Astrocyte (in vitro differentiated cells and primary cell): ENCODE data around the gene CENPX. TPM values are rescaled to one million over a fixed set of nuclear protein-coding genes. Genes with fewer than 3 reads are reported as not detected.

Experiments used
- DNase-seq: peaks from one replicate; pipeline ENCODE4 v3.0.0-alpha.2; 2010; ENCODE audit warnings: low read depth
- FAIRE-seq: peaks from 2 replicates; lab custom pipeline; 2011; peaks lifted over from hg19 to GRCh38; lab: Jason Lieb, UNC
- H2AFZ ChIP-seq: 2 replicates; pipeline ENCODE4 v1.6.0; 2012; ENCODE audit warnings: low read depth, low read length, inconsistent platforms
- H3K27ac ChIP-seq: 2 replicates; pipeline ENCODE4 v1.5.1; 2011; ENCODE audit warnings: low read depth, low read length, inconsistent platforms
- H3K27me3 ChIP-seq: 2 replicates; pipeline ENCODE4 v1.6.0; 2011; ENCODE audit warnings: low read length, inconsistent platforms; ENCODE audit not compliant: insufficient read depth
- H3K36me3 ChIP-seq: 2 replicates; pipeline ENCODE4 v1.5.1; 2011; ENCODE audit warnings: low read length, inconsistent platforms; ENCODE audit not compliant: insufficient read depth
- H3K4me1 ChIP-seq: 2 replicates; pipeline ENCODE4 v1.5.1; 2011; ENCODE audit warnings: low read length, inconsistent platforms; ENCODE audit not compliant: insufficient read depth
- H3K4me2 ChIP-seq: 2 replicates; pipeline ENCODE4 v1.6.0; 2012; ENCODE audit warnings: low read length, inconsistent platforms
- H3K4me3 ChIP-seq: 2 replicates; pipeline ENCODE4 v1.5.1; 2011; ENCODE audit warnings: low read depth, mild to moderate bottlenecking, low read length, inconsistent platforms; ENCODE audit not compliant: insufficient read depth
- H3K79me2 ChIP-seq: 2 replicates; pipeline ENCODE4 v1.6.0; 2012; ENCODE audit warnings: mild to moderate bottlenecking, low read length, inconsistent platforms; ENCODE audit not compliant: insufficient read depth
- H3K9ac ChIP-seq: 2 replicates; pipeline ENCODE4 v1.6.0; 2012; ENCODE audit warnings: mild to moderate bottlenecking, low read length, inconsistent platforms
- H3K9me3 ChIP-seq: 2 replicates; pipeline ENCODE4 v1.5.1; 2012; ENCODE audit warnings: low read depth, mild to moderate bottlenecking, low read length, inconsistent platforms; ENCODE audit not compliant: insufficient read depth
- H4K20me1 ChIP-seq: 2 replicates; pipeline ENCODE4 v1.6.0; 2012; ENCODE audit warnings: low read length, inconsistent platforms; ENCODE audit not compliant: insufficient read depth
- H3K27ac Mint-ChIP-seq: one replicate; pipeline ENCODE4 v1.8.0; 2021; ENCODE audit warnings: mild to moderate bottlenecking, mixed read lengths; ENCODE audit not compliant: unreplicated experiment
- H3K27me3 Mint-ChIP-seq: one replicate; pipeline ENCODE4 v1.8.0; 2021; ENCODE audit warnings: low read depth, mixed read lengths; ENCODE audit not compliant: unreplicated experiment
- H3K36me3 Mint-ChIP-seq: one replicate; pipeline ENCODE4 v1.8.0; 2021; ENCODE audit warnings: low read depth, mixed read lengths; ENCODE audit not compliant: unreplicated experiment
- H3K4me1 Mint-ChIP-seq: one replicate; pipeline ENCODE4 v1.8.0; 2021; ENCODE audit warnings: low read depth, mixed read lengths; ENCODE audit not compliant: unreplicated experiment
- H3K4me3 Mint-ChIP-seq: one replicate; pipeline ENCODE4 v1.8.0; 2021; ENCODE audit warnings: mild to moderate bottlenecking, moderate library complexity, mixed read lengths; ENCODE audit not compliant: unreplicated experiment
- H3K9me3 Mint-ChIP-seq: one replicate; pipeline ENCODE4 v1.8.0; 2021; ENCODE audit warnings: mild to moderate bottlenecking, mixed read lengths; ENCODE audit not compliant: unreplicated experiment
- CTCF ChIP-seq: IDR thresholded peaks from 2 replicates; pipeline ENCODE4 v1.5.1; 2011; ENCODE audit warnings: low read depth, mild to moderate bottlenecking, inconsistent platforms, low read length, moderate library complexity; ENCODE audit not compliant: insufficient read depth
- EZH2 ChIP-seq: IDR thresholded peaks from 2 replicates; pipeline ENCODE4 v1.6.1; 2012; ENCODE audit warnings: mild to moderate bottlenecking, low read length, inconsistent platforms; ENCODE audit not compliant: insufficient read depth
- total RNA-seq: library from RNA; stranded (reverse); gene quantifications from 2 replicates; pipeline ENCODE4 v1.2.1, GENCODE V29; 2021

Gene CENPX
- total RNA-seq, 1 donor from 2014 or later, result 26.7 TPM

GRCh38 chr17:81984773-81985410 is 37.8 kb downstream of the CENPX start:
- no peaks in the 10 kb centered on the region for H3K9me3 Mint-ChIP-seq
- H3K4me3 ChIP-seq, result no peak overlapping the region

GRCh38 chr17:81983639-81984373 is 38.9 kb downstream of the CENPX start:
- Mint-ChIP-seq H3K9me3 (no peaks in the 10 kb centered on the region), H3K4me1 (peaks cover 5% of the 10 kb centered on the region), H3K4me3 (no peak overlapping the region), H3K27ac (no peak overlapping the region), H3K36me3 (peaks cover 14% of the 10 kb centered on the region), H3K27me3 (no peaks in the 10 kb centered on the region)
- H3K4me3 ChIP-seq, result no peak overlapping the region
- TF ChIP-seq CTCF, result no peak
- TF ChIP-seq EZH2, result no peak
- H2AFZ ChIP-seq, result no peak overlapping the region
- no peaks in the 10 kb centered on the region for H3K4me1 ChIP-seq
- peaks cover 17% of the 10 kb centered on the region for H4K20me1 ChIP-seq
- H3K9ac ChIP-seq, result no peak overlapping the region
- H3K9me3 ChIP-seq, result no peaks in the 10 kb centered on the region
- FAIRE-seq, result no peak
- no peak for DNase-seq
- peaks cover 1% of the 10 kb centered on the region for H3K79me2 ChIP-seq
- no peak overlapping the region for H3K4me2 ChIP-seq
- H3K27ac ChIP-seq, result no peak overlapping the region
- H3K36me3 ChIP-seq, result peaks cover 18% of the 10 kb centered on the region
- H3K27me3 ChIP-seq, result no peaks in the 10 kb centered on the region

More at GRCh38 chr17:81984773-81985410, 37.8 kb downstream of the CENPX start:
- H4K20me1 ChIP-seq, result peaks cover 24% of the 10 kb centered on the region
- no peaks in the 10 kb centered on the region for H3K4me1 ChIP-seq
- no peak overlapping the region for H3K27ac ChIP-seq
- no peak overlapping the region for H2AFZ ChIP-seq
- H3K9ac ChIP-seq, result no peak overlapping the region
- no peak overlapping the region for H3K4me2 ChIP-seq
- no peak overlapping the region for H3K27ac Mint-ChIP-seq
- H3K27me3 ChIP-seq, result no peaks in the 10 kb centered on the region
- peaks cover 14% of the 10 kb centered on the region for H3K36me3 ChIP-seq
- peaks cover 5% of the 10 kb centered on the region for H3K4me1 Mint-ChIP-seq
- H3K36me3 Mint-ChIP-seq, result peaks cover 18% of the 10 kb centered on the region
- TF ChIP-seq CTCF, result no peak
- no peak for TF ChIP-seq EZH2
- no peak for DNase-seq
- no peaks in the 10 kb centered on the region for H3K79me2 ChIP-seq
- no peaks in the 10 kb centered on the region for H3K9me3 ChIP-seq
- H3K4me3 Mint-ChIP-seq, result no peak overlapping the region
- no peaks in the 10 kb centered on the region for H3K27me3 Mint-ChIP-seq
- no peak for FAIRE-seq
